H1 (cell line): ENCODE data around the gene GMPR2. TPM values are rescaled to one million over a fixed set of nuclear protein-coding genes. Genes with fewer than 3 reads are reported as not detected.

Source experiments
- BRCA1 ChIP-seq: IDR thresholded peaks from 2 replicates; pipeline ENCODE4 v1.6.1; 2012; ENCODE audit warnings: low read depth, low read length, improper control_type of control experiment
- GABPA ChIP-seq: IDR thresholded peaks from 2 replicates; pipeline ENCODE4 v1.6.1; 2011; ENCODE audit warnings: mild to moderate bottlenecking, low read length, moderate library complexity, borderline replicate concordance; ENCODE audit not compliant: insufficient read depth
- POLR2A ChIP-seq, 2 experiments: IDR thresholded peaks; 1 replicate in 1 of 2; 2 replicates in 1 of 2; pipeline ENCODE4 v1.6.1; 2011; ENCODE audit warnings: low read depth in 2 of 2, low read length in 2 of 2, mild to moderate bottlenecking in 2 of 2; ENCODE audit errors: control extremely low read depth in 1 of 2
- POLR2AphosphoS5 ChIP-seq: IDR thresholded peaks from 2 replicates; pipeline ENCODE4 v1.6.1; 2011; ENCODE audit warnings: low read depth, low read length
- RBBP5 ChIP-seq: IDR thresholded peaks from 2 replicates; pipeline ENCODE4 v1.7.1; 2012; ENCODE audit warnings: low read depth, mild to moderate bottlenecking, inconsistent platforms, low read length, moderate library complexity, borderline replicate concordance
- SP4 ChIP-seq: IDR thresholded peaks from 2 replicates; pipeline ENCODE4 v1.6.1; 2012; ENCODE audit warnings: low read length, inconsistent platforms
- TAF1 ChIP-seq: IDR thresholded peaks from 2 replicates; pipeline ENCODE4 v1.6.1; 2011; ENCODE audit warnings: mild to moderate bottlenecking, low read depth, low read length
- polyA plus RNA-seq, 7 experiments: library from polyadenylated mRNA; depleted of rRNA in 3 of 7; stranded (reverse) in 5 of 7; unstranded in 2 of 7; fragments of >200 nt in 5 of 7; fragments of 200-250 nt in 2 of 7; gene quantifications; 1 replicate in 5 of 7; 2 replicates in 1 of 7; 4 replicates in 1 of 7; pipeline versions ENCODE4 v1.2.1 to v1.2.3, GENCODE V29; 2011 to 2013; ENCODE audit warnings: missing spikeins in 2 of 7, mixed read lengths in 2 of 7
- total RNA-seq: library from RNA; stranded (reverse); fragmentation: NEBNext Ultra II Directional; extraction: Animal tissue kit (Norgen Biotek cat#: 25700); gene quantifications from 2 replicates; pipeline ENCODE4 v1.2.1, GENCODE V29; 2021

Gene GMPR2
- total and polyA plus RNA-seq, 2 of the 8 experiments (the other 6 are each of a cell fraction or from before 2014, with no cell fraction given): 61.6 to 85.3 TPM

DNA sequence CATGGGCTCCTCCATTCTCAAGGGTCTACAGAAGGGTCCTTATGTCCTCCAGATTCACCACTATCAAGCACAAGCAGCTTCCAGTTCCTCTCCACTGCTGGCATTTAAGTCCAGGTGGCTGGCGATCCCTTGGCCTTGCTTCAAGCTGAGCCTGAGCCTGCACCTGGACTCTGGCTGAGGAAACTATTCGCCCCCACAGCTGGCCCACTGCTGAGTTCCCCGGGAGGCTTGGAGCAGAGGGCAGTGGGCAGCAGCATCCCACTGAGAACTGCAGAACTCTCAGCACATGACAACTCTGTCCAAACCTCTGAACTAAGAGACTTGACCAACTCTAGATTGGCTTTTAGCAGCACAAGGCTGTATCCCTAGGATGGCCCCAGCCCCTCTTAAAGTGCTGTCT, 50.0 kb downstream of the GMPR2 start (continued):
- TF ChIP-seq RBBP5: no peak
- TF ChIP-seq POLR2A (IDR thresholded peaks at IDR 0.05; ENCODE audit: control extremely low read depth in 1 of 2, low read depth in 2 of 2, low read length in 2 of 2): no peak
- no peak for TF ChIP-seq BRCA1
- TF ChIP-seq SP4: no peak
- TF ChIP-seq GABPA: no peak
- no peak for TF ChIP-seq TAF1
- no peak for TF ChIP-seq POLR2AphosphoS5
